GM20000 (cell line): ENCODE results near the gene GATA3.

Experiments
- DNase-seq: peaks from one replicate; pipeline ENCODE4 v3.0.0; 2012; ENCODE audit warnings: low spot score
- TF ChIP-seq, protein P1 (sequence below): IDR thresholded peaks from 2 replicates; pipeline ENCODE4 v1.5.1; 2012; ENCODE audit warnings: mild to moderate bottlenecking, control low read depth; ENCODE audit errors: extremely low read depth, missing control alignments

Gene GATA3

DNA sequence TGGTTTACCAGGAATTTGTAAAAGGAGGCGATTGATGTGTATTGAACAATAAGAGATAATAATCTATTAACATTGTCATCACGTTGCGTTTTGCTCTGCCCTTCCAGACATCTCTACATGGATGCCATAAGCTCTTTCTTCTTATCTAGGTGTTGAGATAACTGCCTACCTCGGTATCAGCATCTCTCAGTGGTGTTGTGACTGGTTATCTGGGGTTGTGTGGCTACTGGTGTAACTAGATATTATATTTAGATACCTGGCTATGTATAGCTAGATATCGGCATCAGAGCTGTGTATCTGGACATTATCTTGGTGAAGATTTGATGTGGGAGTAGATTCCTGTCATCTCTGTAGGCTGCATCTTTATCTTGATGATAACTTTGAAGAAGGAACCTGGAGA lies 17.2 kb downstream of the GATA3 start:
- no peak for DNase-seq
- TF ChIP-seq, protein P1, sequence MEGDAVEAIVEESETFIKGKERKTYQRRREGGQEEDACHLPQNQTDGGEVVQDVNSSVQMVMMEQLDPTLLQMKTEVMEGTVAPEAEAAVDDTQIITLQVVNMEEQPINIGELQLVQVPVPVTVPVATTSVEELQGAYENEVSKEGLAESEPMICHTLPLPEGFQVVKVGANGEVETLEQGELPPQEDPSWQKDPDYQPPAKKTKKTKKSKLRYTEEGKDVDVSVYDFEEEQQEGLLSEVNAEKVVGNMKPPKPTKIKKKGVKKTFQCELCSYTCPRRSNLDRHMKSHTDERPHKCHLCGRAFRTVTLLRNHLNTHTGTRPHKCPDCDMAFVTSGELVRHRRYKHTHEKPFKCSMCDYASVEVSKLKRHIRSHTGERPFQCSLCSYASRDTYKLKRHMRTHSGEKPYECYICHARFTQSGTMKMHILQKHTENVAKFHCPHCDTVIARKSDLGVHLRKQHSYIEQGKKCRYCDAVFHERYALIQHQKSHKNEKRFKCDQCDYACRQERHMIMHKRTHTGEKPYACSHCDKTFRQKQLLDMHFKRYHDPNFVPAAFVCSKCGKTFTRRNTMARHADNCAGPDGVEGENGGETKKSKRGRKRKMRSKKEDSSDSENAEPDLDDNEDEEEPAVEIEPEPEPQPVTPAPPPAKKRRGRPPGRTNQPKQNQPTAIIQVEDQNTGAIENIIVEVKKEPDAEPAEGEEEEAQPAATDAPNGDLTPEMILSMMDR = no peak

DNA sequence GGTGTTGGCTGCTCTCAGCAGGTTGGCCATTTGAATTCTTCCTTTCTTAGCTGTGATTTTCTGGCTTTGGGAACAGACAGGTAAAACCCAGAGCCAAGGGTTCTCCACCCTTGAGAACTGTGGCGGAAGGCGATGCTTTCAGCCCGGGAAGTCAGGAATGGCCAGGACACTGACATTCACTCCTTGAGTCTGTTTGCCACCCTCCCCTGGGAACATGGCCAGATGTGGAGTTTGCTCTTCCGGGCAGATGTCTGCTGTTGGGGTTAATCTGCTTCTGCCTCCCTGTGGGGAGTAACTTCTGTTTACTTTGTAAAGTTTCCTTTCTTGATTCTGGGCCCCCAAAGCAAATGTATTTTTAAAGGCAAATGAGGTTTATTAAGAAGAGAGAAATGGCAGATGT lies 17.7 kb downstream of the GATA3 start:
- no peak for DNase-seq
- TF ChIP-seq, protein P1 = no peak

DNA sequence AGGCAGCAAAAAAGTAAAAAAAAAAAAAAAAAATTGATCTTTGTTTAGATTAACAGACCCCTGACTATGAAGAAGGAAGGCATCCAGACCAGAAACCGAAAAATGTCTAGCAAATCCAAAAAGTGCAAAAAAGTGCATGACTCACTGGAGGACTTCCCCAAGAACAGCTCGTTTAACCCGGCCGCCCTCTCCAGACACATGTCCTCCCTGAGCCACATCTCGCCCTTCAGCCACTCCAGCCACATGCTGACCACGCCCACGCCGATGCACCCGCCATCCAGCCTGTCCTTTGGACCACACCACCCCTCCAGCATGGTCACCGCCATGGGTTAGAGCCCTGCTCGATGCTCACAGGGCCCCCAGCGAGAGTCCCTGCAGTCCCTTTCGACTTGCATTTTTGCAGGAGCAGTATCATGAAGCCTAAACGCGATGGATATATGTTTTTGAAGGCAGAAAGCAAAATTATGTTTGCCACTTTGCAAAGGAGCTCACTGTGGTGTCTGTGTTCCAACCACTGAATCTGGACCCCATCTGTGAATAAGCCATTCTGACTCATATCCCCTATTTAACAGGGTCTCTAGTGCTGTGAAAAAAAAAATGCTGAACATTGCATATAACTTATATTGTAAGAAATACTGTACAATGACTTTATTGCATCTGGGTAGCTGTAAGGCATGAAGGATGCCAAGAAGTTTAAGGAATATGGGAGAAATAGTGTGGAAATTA lies 19.4 kb downstream of the GATA3 start:
- no peak for DNase-seq
- TF ChIP-seq, protein P1 = no peak

DNA sequence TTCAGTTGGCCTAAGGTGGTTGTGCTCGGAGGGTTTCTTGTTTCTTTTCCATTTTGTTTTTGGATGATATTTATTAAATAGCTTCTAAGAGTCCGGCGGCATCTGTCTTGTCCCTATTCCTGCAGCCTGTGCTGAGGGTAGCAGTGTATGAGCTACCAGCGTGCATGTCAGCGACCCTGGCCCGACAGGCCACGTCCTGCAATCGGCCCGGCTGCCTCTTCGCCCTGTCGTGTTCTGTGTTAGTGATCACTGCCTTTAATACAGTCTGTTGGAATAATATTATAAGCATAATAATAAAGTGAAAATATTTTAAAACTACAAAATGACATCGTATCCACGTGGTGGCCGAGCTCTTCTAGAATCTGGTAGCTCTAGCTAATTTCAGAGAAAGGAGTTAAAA lies 20.4 kb downstream of the GATA3 start:
- DNase-seq = no peak
- TF ChIP-seq, protein P1 = no peak

DNA sequence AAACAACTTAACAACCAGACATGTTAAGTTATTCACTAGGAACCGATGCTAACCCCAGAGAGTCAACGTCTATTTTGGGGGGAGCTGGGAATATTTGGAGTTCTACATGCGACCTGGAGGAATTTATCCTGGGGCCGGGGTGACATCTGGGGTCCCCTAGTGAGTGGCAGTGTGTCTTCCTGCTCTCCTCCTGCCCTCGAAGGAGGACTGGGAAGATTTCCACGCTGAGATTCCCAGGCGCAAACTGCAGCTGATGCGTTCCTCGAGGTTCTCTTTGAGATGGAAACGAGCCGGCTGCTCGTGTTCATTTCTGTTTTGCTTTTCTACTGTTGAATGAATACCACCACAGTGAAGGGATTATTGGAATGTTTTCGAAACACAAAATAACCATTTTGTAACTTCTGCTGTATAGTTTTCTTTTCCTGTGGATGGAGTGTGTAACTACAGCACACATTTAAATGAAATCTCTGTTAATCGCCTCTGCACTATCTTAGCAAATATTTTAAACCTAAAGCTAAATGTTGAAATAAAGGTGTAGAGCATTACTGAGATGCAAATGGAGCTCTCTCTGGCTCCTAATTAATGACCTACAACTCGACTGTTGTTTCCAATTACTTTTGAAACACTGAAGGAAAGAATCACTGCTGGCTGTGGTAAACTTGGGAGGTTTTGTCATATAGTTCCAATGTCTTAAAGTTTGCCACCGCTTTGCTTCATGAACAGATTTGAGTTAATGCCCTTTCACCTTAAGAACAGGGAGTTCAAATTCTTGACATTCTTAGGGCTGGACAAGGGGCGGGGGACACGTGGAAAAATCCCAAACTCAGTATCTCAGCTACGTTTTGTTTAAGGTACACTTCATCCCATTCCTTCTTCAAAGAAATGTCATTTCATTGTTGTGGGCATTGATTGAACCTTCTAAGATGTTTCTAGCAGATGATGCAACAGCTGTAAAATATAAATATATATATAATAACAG lies 21.1 kb downstream of the GATA3 start:
- DNase-seq = no peak
- TF ChIP-seq, protein P1 = no peak

DNA sequence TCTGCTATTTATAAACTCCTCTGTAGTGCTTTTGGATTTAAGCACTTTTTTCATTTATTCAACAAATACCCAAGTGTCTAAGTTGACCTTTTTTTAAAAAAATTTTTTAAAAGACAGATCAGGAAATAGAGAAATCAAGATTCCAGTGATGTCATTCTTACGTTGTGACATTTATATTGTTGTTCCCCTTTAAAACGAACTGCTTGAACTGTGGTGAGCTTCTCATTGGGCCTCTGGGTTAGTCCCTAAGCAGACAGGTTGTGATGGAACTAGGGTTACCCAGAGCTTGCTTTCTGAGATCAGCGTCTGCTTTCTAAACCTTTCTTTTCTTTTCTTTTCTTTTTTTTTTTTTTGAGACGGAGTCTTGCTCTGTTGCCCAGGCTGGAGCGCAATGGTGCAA lies 22.4 kb downstream of the GATA3 start:
- TF ChIP-seq, protein P1 = no peak
- no peak for DNase-seq

DNA sequence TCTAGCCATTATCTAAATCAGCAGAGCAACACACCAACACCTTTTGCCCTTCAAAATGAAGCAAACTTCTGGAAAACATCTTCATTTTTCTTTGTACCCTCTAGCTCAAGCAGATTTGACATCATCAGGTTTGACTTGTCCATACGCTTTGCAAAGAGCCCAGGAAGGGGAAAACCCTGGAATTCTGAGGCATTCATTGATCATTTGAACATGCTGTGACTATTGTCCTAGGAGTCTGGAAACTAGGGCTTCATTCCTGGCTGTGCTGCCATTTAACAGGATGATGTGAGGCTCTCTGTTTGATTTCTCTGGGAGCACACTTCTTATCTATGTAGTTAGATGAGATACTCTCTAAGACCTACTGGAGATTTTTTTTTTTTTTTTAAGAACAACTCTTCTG lies 23.5 kb downstream of the GATA3 start:
- DNase-seq = no peak
- TF ChIP-seq, protein P1 = no peak
